AG04449 (cell line): ENCODE data around the gene AVPR1B.

Experiments
- CTCF ChIA-PET: fragments of 350-600 bp; formaldehyde crosslinking; extraction: SDS; loops from one replicate; lab custom pipeline; 2021; ENCODE audit warnings: antibody characterized with exemption; lab: Yijun Ruan, JAX
- POLR2A ChIA-PET: fragments of 400-600, 350-600 bp; formaldehyde crosslinking; extraction: SDS; loops from one replicate; lab custom pipeline; 2020; ENCODE audit warnings: antibody characterized with exemption, inconsistent platforms; lab: Yijun Ruan, JAX
- DNase-seq: peaks from one replicate; pipeline ENCODE4 v3.0.0-alpha.2; 2010; ENCODE audit warnings: low read depth, low spot score
- H3K4me3 ChIP-seq: 2 replicates; pipeline ENCODE4 v1.5.1; 2011; ENCODE audit warnings: low read depth, mild to moderate bottlenecking, control low read depth, low read length
- TF ChIP-seq, protein P1 (sequence below): IDR thresholded peaks from one replicate; pipeline ENCODE4 v1.5.1; 2011; ENCODE audit warnings: mild to moderate bottlenecking, moderate library complexity, low read length, control low read depth, inconsistent platforms; ENCODE audit not compliant: insufficient read depth; ENCODE audit errors: missing control alignments

Gene AVPR1B

DNA sequence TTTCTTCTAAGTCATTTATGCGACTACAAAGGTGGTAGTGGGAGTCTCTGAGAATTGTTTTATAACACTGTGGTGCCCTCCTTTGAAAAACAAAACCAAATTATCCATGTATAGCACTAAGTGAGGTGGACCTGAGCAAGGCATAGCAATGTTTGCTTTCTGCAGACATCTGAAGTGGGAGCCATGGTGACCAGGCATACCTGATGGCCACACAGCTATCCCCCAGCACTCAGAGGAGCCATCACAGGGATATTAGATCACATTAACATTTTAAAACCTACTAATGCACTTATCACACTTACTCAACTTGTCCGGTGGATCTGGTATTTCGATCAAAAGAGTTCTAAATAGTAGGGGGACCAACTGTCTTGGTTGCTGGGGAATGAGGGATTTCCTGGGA lies 24.8 kb upstream of the AVPR1B start:
- ChIA-PET CTCF (no interaction called here), POLR2A (no interaction called here)
- no peak for DNase-seq
- no peak overlapping the region for H3K4me3 ChIP-seq
- TF ChIP-seq, protein P1, sequence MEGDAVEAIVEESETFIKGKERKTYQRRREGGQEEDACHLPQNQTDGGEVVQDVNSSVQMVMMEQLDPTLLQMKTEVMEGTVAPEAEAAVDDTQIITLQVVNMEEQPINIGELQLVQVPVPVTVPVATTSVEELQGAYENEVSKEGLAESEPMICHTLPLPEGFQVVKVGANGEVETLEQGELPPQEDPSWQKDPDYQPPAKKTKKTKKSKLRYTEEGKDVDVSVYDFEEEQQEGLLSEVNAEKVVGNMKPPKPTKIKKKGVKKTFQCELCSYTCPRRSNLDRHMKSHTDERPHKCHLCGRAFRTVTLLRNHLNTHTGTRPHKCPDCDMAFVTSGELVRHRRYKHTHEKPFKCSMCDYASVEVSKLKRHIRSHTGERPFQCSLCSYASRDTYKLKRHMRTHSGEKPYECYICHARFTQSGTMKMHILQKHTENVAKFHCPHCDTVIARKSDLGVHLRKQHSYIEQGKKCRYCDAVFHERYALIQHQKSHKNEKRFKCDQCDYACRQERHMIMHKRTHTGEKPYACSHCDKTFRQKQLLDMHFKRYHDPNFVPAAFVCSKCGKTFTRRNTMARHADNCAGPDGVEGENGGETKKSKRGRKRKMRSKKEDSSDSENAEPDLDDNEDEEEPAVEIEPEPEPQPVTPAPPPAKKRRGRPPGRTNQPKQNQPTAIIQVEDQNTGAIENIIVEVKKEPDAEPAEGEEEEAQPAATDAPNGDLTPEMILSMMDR = no peak

- POLR2A ChIA-PET = no interaction called here
- CTCF ChIA-PET = interaction anchor here (3.7 kb wide), 1 partner anchor 29 kb away, joined by 17 read pairs; no protein-coding TSS in a partner anchor
- no peak for DNase-seq
- no peak overlapping the region for H3K4me3 ChIP-seq
- TF ChIP-seq, protein P1 = no peak
Observed at GRCh38 chr1:206136241-206136640, 19.1 kb upstream of the AVPR1B start.

DNA sequence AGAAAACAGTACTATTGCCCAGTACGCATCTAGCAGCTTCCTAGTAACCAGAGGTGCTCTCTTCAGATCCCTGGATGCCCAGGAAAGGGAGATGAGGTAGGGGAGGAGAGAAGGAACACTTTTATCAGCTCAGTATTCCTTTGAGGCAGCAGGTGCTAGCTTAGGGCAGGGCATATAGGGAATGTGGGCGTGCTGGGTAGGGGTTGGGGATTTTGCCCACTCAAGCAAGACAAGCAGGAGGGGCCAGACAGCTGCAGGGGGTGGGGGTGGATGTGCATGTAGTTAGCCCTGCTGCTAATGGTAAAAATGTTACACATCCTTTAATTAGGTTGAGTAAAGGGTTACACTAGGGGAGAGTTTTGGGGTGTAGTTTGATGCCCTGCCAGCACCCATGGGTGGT lies 18.1 kb upstream of the AVPR1B start:
- TF ChIP-seq, protein P1 = no peak
- DNase-seq = no peak
- POLR2A ChIA-PET = no interaction called here
- H3K4me3 ChIP-seq = no peak overlapping the region
- CTCF ChIA-PET = interaction anchor here (3.7 kb wide), 1 partner anchor 28 kb away, joined by 17 read pairs; no protein-coding TSS in a partner anchor

DNA sequence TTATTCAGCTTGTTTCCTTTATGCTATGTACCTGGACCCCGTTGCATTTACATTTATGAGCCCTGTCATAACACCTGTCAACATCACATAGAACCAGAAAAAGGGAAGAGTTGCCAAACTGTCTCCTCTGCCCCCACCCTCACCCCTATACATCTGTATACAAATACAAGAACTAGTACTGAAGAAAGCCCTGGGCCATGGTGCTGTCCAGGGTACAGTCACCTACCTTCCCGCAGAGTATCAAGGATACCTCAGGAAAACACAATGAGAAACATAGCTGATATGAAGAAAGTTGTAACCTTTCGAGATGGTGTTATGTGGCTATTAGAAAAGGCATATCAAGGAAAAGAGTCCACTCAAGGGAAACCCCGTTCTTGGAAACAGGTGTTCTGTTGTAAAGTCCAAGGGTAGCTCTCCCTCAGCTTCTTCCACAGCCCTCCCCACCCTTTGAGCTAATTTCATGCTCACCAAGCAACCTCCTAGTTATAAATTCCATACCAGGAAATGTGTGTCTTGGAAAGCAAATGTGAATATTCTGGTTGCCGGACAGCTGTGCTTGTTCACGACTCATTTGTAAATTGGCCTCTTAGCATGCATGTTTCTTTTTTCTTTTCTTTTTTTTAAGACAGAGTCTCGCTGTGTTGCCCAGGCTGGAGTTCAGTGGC lies 16.7 kb upstream of the AVPR1B start:
- POLR2A ChIA-PET = no interaction called here
- TF ChIP-seq, protein P1 = no peak
- DNase-seq = peak; percentile 3
- CTCF ChIA-PET = interaction anchor here (0.9 to 3.7 kb wide), 3 partner anchors 26 to 214 kb away, joined by 3 to 17 read pairs (median 7); no protein-coding TSS in a partner anchor
- H3K4me3 ChIP-seq = no peak overlapping the region

DNA sequence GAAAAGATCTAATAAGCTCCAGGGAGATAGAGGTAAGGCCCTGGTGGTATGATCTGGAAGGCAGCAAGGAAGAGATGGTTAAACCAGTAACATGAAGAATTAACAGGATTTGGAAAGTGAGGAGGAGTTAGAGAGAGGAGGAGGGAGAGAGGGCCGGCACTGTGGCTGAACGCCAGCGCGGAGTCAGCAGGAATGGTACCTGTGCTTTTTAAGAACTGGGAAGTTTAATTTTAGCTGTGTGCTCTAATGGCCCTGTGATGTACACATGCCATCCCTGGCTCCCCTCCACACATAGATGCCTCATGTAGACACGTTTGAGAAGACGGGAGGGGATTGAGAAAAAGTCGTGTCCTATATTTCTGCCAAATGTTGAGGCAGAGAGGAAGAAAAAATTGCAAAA lies 13.8 kb upstream of the AVPR1B start:
- H3K4me3 ChIP-seq = no peak overlapping the region
- no peak for DNase-seq
- CTCF ChIA-PET = no interaction called here
- POLR2A ChIA-PET = no interaction called here
- TF ChIP-seq, protein P1 = no peak

GRCh38 chr1:206128196-206128595 lies 11.0 kb upstream of the AVPR1B start:
- TF ChIP-seq, protein P1 = no peak
- no peak for DNase-seq
- H3K4me3 ChIP-seq = no peak overlapping the region
- ChIA-PET POLR2A (no interaction called here), CTCF (interaction anchor here (0.8 to 1.5 kb wide), 4 partner anchors 9 to 151 kb away, joined by 3 to 6 read pairs (median 4); no protein-coding TSS in a partner anchor)
